Astrocyte (in vitro differentiated cells and primary cell): ENCODE data around the gene RNF121. TPM values are rescaled to one million over a fixed set of nuclear protein-coding genes. Genes with fewer than 3 reads are reported as not detected.

Experiments
- DNase-seq: peaks from one replicate; pipeline ENCODE4 v3.0.0-alpha.2; 2010; ENCODE audit warnings: low read depth
- FAIRE-seq: peaks from 2 replicates; lab custom pipeline; 2011; peaks lifted over from hg19 to GRCh38; lab: Jason Lieb, UNC
- H2AFZ ChIP-seq: 2 replicates; pipeline ENCODE4 v1.6.0; 2012; ENCODE audit warnings: low read depth, low read length, inconsistent platforms
- H3K27ac ChIP-seq: 2 replicates; pipeline ENCODE4 v1.5.1; 2011; ENCODE audit warnings: low read depth, low read length, inconsistent platforms
- H3K27me3 ChIP-seq: 2 replicates; pipeline ENCODE4 v1.6.0; 2011; ENCODE audit warnings: low read length, inconsistent platforms; ENCODE audit not compliant: insufficient read depth
- H3K36me3 ChIP-seq: 2 replicates; pipeline ENCODE4 v1.5.1; 2011; ENCODE audit warnings: low read length, inconsistent platforms; ENCODE audit not compliant: insufficient read depth
- H3K4me1 ChIP-seq: 2 replicates; pipeline ENCODE4 v1.5.1; 2011; ENCODE audit warnings: low read length, inconsistent platforms; ENCODE audit not compliant: insufficient read depth
- H3K4me2 ChIP-seq: 2 replicates; pipeline ENCODE4 v1.6.0; 2012; ENCODE audit warnings: low read length, inconsistent platforms
- H3K4me3 ChIP-seq: 2 replicates; pipeline ENCODE4 v1.5.1; 2011; ENCODE audit warnings: low read depth, mild to moderate bottlenecking, low read length, inconsistent platforms; ENCODE audit not compliant: insufficient read depth
- H3K79me2 ChIP-seq: 2 replicates; pipeline ENCODE4 v1.6.0; 2012; ENCODE audit warnings: mild to moderate bottlenecking, low read length, inconsistent platforms; ENCODE audit not compliant: insufficient read depth
- H3K9ac ChIP-seq: 2 replicates; pipeline ENCODE4 v1.6.0; 2012; ENCODE audit warnings: mild to moderate bottlenecking, low read length, inconsistent platforms
- H3K9me3 ChIP-seq: 2 replicates; pipeline ENCODE4 v1.5.1; 2012; ENCODE audit warnings: low read depth, mild to moderate bottlenecking, low read length, inconsistent platforms; ENCODE audit not compliant: insufficient read depth
- H4K20me1 ChIP-seq: 2 replicates; pipeline ENCODE4 v1.6.0; 2012; ENCODE audit warnings: low read length, inconsistent platforms; ENCODE audit not compliant: insufficient read depth
- H3K27ac Mint-ChIP-seq: one replicate; pipeline ENCODE4 v1.8.0; 2021; ENCODE audit warnings: mild to moderate bottlenecking, mixed read lengths; ENCODE audit not compliant: unreplicated experiment
- H3K27me3 Mint-ChIP-seq: one replicate; pipeline ENCODE4 v1.8.0; 2021; ENCODE audit warnings: low read depth, mixed read lengths; ENCODE audit not compliant: unreplicated experiment
- H3K36me3 Mint-ChIP-seq: one replicate; pipeline ENCODE4 v1.8.0; 2021; ENCODE audit warnings: low read depth, mixed read lengths; ENCODE audit not compliant: unreplicated experiment
- H3K4me1 Mint-ChIP-seq: one replicate; pipeline ENCODE4 v1.8.0; 2021; ENCODE audit warnings: low read depth, mixed read lengths; ENCODE audit not compliant: unreplicated experiment
- H3K4me3 Mint-ChIP-seq: one replicate; pipeline ENCODE4 v1.8.0; 2021; ENCODE audit warnings: mild to moderate bottlenecking, moderate library complexity, mixed read lengths; ENCODE audit not compliant: unreplicated experiment
- H3K9me3 Mint-ChIP-seq: one replicate; pipeline ENCODE4 v1.8.0; 2021; ENCODE audit warnings: mild to moderate bottlenecking, mixed read lengths; ENCODE audit not compliant: unreplicated experiment
- CTCF ChIP-seq: IDR thresholded peaks from 2 replicates; pipeline ENCODE4 v1.5.1; 2011; ENCODE audit warnings: low read depth, mild to moderate bottlenecking, inconsistent platforms, low read length, moderate library complexity; ENCODE audit not compliant: insufficient read depth
- EZH2 ChIP-seq: IDR thresholded peaks from 2 replicates; pipeline ENCODE4 v1.6.1; 2012; ENCODE audit warnings: mild to moderate bottlenecking, low read length, inconsistent platforms; ENCODE audit not compliant: insufficient read depth
- total RNA-seq: library from RNA; stranded (reverse); gene quantifications from 2 replicates; pipeline ENCODE4 v1.2.1, GENCODE V29; 2021

Gene RNF121
- total RNA-seq, 1 donor from 2014 or later, result 73.4 TPM

- Histone ChIP-seq H2AFZ (no peak overlapping the region), H3K79me2 (peaks cover 30% of the 10 kb centered on the region), H3K36me3 (peaks cover 66% of the 10 kb centered on the region), H3K9me3 (no peaks in the 10 kb centered on the region), H3K27ac (no peak overlapping the region), H3K27me3 (no peaks in the 10 kb centered on the region), H3K4me3 (no peak overlapping the region), H4K20me1 (peaks cover 81% of the 10 kb centered on the region), H3K4me2 (no peak overlapping the region), H3K9ac (no peak overlapping the region), H3K4me1 (peaks cover 13% of the 10 kb centered on the region)
- Mint-ChIP-seq H3K9me3 (no peaks in the 10 kb centered on the region), H3K4me3 (peak overlapping the region; percentile 12), H3K27ac (no peak overlapping the region), H3K36me3 (peaks cover 36% of the 10 kb centered on the region), H3K4me1 (peaks cover 3% of the 10 kb centered on the region), H3K27me3 (no peaks in the 10 kb centered on the region)
- FAIRE-seq (no peak), DNase-seq (no peak)
- TF ChIP-seq EZH2, result no peak
- TF ChIP-seq CTCF, result no peak
Observed at GRCh38 chr11:72014761-72015320, 86.0 kb downstream of the RNF121 start.

- TF ChIP-seq CTCF, result peak; percentile 22
- no peak for TF ChIP-seq EZH2
- H3K4me3 Mint-ChIP-seq, result no peak overlapping the region
- H3K27ac Mint-ChIP-seq, result peak overlapping the region; percentile 20
- DNase-seq, result no peak
- Histone ChIP-seq H3K4me3 (no peak overlapping the region), H3K9ac (no peak overlapping the region), H3K27me3 (no peaks in the 10 kb centered on the region), H3K36me3 (peaks cover 67% of the 10 kb centered on the region), H2AFZ (no peak overlapping the region), H3K79me2 (peaks cover 23% of the 10 kb centered on the region), H3K9me3 (no peaks in the 10 kb centered on the region), H3K27ac (no peak overlapping the region), H4K20me1 (peaks cover 75% of the 10 kb centered on the region), H3K4me1 (peaks cover 13% of the 10 kb centered on the region), H3K4me2 (no peak overlapping the region)
- H3K4me1 Mint-ChIP-seq, result peaks cover 3% of the 10 kb centered on the region
- peaks cover 34% of the 10 kb centered on the region for H3K36me3 Mint-ChIP-seq
- no peaks in the 10 kb centered on the region for H3K27me3 Mint-ChIP-seq
- H3K9me3 Mint-ChIP-seq, result no peaks in the 10 kb centered on the region
- FAIRE-seq, result no peak
Observed at GRCh38 chr11:72015511-72016061, 86.7 kb downstream of the RNF121 start.

- Histone ChIP-seq H3K9ac (no peak overlapping the region), H3K27me3 (no peaks in the 10 kb centered on the region), H3K4me1 (peaks cover 8% of the 10 kb centered on the region), H4K20me1 (peaks cover 49% of the 10 kb centered on the region), H3K27ac (no peak overlapping the region), H3K9me3 (no peaks in the 10 kb centered on the region), H3K36me3 (peaks cover 71% of the 10 kb centered on the region), H2AFZ (no peak overlapping the region), H3K4me3 (no peak overlapping the region), H3K4me2 (no peak overlapping the region), H3K79me2 (peaks cover 18% of the 10 kb centered on the region)
- no peak for DNase-seq
- Mint-ChIP-seq H3K36me3 (peaks cover 25% of the 10 kb centered on the region), H3K9me3 (no peaks in the 10 kb centered on the region), H3K27me3 (no peaks in the 10 kb centered on the region), H3K27ac (peak overlapping the region; percentile 31), H3K4me1 (peaks cover 3% of the 10 kb centered on the region), H3K4me3 (no peak overlapping the region)
- no peak for FAIRE-seq
- TF ChIP-seq EZH2 (no peak), CTCF (no peak)
Observed at GRCh38 chr11:72018171-72018570, 89.3 kb downstream of the RNF121 start.
